ENCODE data around the gene PLEKHA8.

Gene PLEKHA8, protein sequence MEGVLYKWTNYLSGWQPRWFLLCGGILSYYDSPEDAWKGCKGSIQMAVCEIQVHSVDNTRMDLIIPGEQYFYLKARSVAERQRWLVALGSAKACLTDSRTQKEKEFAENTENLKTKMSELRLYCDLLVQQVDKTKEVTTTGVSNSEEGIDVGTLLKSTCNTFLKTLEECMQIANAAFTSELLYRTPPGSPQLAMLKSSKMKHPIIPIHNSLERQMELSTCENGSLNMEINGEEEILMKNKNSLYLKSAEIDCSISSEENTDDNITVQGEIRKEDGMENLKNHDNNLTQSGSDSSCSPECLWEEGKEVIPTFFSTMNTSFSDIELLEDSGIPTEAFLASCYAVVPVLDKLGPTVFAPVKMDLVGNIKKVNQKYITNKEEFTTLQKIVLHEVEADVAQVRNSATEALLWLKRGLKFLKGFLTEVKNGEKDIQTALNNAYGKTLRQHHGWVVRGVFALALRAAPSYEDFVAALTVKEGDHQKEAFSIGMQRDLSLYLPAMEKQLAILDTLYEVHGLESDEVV

DNA sequence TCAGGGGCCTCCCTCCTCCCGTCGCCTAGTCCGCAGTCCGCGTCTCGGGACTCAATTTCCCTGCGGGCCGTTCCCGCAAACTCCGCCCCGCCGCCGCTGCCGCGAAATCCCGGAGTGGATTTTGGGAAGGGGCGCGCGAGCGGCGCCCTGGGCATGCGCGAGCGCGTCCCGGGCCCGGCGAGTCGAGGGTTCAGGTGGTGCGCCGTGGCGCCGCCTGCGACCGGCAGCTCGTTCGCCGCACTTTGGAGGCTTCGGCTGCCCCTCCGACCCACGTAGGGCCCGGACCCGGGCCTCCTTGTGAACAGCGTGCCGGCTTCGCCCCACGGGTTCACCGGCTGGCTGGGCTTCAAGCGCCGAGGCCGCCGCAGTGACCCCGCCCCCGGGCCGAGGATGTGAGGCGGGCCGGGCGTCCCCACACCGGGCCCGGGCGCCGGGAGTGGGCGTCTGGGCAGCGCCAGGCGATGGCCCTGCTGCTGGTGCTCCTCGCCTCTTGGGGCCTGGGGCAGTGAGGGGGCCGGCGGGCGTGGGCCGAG, at the start of gene PLEKHA8:
PLEKHA8 (plus strand) TSS at position 197 of the 533 bp plus-strand sequence. CDS start 351 bp downstream, outside the sequence.
- peak; percentile 59 to 94 (median 72) for DNase-seq (ENCODE audit: low read depth in 3 of 3, low spot score in 1 of 3)

DNA sequence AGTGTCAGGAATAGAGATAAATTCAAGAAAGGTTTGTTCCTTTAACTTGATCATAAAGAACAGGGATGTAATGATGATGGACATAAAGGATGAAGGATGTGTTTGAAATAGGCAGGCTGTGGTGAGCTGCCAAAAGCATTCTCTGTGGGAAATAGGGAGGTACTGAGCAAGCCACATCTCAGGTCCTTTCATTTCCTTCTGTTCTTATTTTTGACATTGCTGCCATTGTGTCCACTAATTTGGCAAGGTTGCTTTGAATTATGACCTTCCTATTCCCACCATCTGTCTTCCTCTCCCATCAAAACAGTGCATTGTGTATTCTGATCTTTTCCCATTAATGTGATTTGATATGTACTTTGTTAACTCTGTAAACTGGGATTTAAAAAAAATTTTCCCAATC, 48.1 kb upstream of the PLEKHA8 start:
- DNase-seq (ENCODE audit: low read depth in 3 of 3, low spot score in 1 of 3) = no peak

DNA sequence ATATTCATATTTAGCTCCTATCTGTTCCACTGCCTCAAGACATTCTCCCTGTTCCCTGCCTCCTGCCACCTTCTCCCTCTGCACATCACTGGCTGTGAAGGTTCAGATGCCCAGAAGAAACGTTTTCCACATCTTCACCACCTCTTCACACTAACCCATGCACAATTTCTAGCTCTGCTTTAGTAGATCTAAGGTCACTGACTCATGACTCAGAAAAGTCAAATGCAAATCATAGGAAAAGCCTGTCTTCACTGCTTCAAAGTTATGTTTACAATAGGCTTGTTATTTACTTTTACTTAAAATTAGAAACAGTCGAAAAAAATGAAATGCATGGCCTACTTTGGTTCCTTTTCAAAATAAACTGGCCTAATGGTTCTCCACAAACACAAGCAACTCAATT, 41.1 kb upstream of the PLEKHA8 start:
- no peak for DNase-seq (ENCODE audit: low read depth in 3 of 3, low spot score in 1 of 3)

DNA sequence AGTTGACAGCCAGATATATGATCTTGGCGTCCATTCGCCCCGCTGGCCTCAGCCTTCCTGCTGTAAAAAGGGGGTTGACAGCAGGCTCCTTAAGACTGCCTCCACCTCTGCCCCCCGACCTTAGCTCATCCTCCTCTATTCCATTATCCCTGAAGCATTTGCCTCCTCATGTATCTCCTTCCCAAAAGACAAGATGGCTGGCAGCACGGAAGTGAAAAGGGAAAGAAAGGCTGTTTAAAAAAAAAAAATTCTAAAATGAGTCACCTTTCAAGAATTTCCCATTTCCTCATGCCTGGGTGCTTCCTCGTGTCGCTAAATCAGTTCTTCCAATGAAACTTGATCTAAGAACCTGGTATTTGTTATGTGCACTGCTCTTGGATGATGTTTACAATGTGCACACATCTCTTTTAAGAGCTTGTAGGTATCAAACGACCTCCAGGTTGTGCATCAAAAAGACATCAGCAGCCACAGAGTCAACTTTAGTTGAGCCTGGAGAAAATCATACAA, 40.3 kb upstream of the PLEKHA8 start:
- no peak for DNase-seq (ENCODE audit: low read depth in 3 of 3, low spot score in 1 of 3)

DNA sequence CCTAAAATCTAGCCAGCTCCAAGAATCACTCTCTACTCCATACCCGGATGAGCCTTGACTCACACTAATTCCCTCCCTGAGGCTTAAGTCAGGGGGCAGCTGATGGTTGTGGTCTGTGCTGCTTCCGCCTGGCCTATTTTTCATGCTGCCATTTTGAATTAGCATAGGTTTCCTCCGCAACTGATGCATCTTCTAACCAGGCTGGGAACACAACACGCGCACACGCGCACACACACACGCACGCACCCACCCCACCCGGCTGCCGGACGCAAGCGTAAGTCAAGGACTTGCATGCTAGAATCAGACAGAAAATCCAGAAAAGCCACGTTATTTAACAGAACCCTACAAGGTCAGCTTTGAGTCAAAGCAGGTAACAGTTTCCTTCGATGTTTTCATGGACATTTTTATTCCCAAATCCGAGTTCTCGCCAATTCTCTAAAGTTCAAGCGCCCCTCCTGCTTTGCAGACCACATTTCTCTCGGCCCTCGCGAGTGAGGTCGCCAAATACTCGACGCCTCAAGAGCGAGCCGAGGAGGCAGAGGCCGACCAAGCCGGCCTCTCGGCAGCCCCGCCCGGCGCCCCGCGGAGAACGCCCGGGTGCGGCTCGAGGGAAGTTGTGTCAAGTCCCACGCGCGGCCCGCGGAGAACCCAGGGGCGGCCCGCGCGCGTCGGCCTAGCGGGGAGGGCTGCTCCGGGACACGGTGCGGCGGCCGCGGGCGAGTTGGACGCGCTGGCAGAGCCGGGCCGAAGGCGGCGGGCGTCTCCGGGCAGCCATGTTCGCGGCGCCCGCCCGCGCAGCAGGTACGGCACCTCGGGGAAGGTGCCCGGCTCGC, 39.6 kb upstream of the PLEKHA8 start:
- peak in 1 of 3 donors; percentile 7 for DNase-seq (ENCODE audit: low read depth in 3 of 3, low spot score in 1 of 3)

DNA sequence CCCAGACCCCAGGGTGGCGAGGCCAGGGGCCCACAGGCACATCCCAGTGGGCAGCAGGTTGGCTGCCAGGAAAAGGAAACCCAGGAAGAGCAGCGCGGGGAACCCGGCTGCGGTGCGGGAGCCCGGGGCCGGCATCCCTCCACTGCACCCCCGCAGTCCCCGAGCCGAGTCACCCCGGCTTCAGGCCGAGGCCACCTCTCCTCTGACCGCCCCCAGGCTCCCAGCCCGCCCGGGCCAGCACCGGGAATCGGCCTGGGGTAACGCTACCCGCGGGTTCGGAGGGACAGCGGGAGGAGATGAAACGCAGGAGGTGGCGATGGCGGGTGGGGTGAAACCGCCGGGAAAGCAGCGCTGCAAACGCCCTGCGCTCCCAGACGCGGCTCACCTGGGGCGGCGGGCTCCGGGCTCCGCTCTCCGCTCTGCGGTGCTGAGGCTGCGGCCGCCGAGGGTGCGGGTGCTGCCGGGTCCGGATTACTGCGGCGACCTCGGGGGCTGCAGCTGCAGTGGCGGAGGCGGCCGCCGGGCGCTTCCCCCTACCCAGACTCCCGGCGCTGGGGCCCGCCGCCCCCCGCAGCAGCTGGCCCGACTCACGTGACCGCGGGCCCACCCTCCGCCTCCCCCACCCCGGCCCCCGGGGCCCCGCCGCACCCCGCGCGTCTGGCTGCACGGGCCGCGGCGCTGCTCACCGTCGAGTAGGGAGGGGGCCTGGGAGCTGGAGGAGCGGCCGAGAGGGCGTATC, 38.8 kb upstream of the PLEKHA8 start, which contains the start of gene SCRN1:
SCRN1 (minus strand) TSS at position 545 of the 739 bp plus-strand sequence. CDS start 20,734 bp downstream, outside the sequence.
- DNase-seq (ENCODE audit: low read depth in 3 of 3, low spot score in 1 of 3) = peak in 1 of 3 donors; percentile 2

DNA sequence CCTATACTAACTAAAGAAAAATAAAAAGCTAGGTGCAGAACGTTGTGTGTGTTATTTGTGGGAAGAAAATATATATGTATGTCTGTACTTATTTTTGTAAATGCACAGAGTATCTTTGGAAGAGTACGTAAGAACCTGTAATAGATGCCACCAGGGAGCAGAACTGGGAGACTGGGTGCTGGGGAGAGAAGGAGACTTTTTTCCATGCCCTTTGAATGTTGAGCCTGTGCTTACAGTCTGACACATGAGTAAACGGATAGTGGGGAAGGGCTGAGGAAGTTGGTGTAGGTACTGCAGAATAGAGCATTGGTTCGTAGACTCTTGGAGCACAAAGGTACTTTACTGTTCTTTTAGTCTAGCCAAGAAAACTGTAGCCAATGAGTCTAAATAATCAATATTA, 37.3 kb upstream of the PLEKHA8 start:
- DNase-seq (ENCODE audit: low read depth in 3 of 3, low spot score in 1 of 3) = no peak

DNA sequence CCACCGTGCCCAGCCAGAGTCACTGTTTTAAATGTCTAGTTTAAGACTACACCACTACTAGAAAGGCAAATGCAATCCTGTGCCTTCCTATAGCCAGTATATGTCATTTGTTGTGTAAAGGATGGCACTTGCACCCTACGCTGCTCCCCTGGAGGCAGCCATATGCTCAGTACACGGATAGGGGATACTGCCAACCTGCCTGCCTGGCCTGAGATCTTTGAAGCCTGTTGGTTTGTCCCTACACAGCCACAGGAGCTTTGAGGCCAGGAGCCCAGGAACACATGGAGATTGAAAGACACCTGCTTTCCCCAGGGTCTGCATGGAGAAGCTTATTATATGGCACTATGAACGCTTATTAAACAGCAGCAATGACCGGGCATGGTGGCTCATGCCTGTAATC, 36.3 kb upstream of the PLEKHA8 start:
- no peak for DNase-seq (ENCODE audit: low read depth in 3 of 3, low spot score in 1 of 3)

DNA sequence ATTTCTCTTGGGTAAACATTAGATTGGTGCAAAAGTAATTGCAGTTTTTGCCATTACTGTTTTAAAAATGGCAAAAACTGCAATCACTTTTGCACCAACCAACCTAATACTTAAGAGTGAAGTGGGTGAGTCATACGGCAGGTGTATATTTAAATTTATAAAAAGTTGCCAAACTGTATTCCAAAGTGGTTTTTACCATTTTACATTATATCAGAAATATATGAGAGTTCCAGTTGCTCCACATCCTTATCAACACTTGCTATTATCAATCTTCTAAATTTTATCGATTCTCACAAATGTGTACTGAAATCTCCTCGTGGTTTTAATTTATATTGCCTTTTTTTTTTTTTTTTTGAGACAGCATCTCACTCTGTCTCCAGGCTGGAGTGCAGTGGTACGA, 35.1 kb upstream of the PLEKHA8 start:
- DNase-seq (ENCODE audit: low read depth in 3 of 3, low spot score in 1 of 3) = no peak

DNA sequence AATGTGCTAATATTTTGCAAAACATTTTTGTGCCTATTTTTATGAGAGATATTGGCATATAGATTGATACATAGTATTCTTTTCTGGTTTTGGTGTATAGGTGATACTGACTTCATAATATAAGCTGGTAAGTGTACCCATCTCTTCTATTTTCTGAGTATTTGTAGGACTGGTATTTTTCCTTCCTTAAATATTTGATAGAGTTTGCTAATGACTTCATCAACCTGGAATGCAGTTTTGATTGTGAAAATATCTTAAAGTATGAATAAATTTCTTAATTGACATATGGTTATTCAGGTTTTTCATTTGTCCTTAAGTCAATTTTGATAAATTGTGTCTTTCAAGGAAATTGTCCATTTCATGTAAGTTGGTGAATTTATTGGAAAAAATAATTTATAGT, 32.6 kb upstream of the PLEKHA8 start:
- DNase-seq (ENCODE audit: low read depth in 3 of 3, low spot score in 1 of 3) = no peak

DNA sequence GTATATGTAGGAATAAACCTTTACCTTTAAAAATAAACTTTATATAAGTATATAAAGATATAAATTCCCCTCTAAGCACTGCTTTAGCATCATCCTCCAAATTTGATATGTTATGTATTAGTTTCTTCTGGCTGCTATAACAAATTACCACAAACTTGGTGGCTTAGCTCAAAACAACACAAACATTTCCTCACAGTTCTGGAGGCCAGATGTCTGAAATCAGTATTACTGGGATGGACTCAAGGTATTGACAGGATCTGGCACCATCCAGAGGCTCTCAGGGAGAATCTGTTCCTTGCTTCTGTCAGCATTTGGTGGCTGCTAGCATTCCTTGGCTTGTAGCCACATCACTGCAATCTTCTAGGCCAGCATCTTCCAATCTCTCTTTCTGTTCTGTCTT, 31.9 kb upstream of the PLEKHA8 start:
- DNase-seq (ENCODE audit: low read depth in 3 of 3, low spot score in 1 of 3) = no peak

DNA sequence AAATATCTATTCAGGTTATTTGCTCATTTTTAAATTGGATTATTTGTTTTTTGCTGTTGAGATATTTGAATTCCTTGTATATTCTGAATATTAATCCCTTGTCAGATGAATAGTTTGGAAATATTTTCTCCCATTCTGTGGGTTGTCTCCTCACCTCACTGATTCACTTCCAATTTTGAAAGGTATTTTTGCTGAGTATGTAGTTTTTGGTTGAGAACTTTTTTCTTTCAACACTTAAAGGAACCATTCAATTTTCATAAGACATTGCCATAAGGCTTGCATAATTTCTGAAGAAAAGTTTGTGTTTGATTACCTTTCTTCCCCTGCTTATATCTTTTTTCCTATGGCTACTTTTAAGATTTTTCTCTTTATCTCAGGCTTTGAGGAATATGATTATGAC, 29.7 kb upstream of the PLEKHA8 start:
- no peak for DNase-seq (ENCODE audit: low read depth in 3 of 3, low spot score in 1 of 3)

DNA sequence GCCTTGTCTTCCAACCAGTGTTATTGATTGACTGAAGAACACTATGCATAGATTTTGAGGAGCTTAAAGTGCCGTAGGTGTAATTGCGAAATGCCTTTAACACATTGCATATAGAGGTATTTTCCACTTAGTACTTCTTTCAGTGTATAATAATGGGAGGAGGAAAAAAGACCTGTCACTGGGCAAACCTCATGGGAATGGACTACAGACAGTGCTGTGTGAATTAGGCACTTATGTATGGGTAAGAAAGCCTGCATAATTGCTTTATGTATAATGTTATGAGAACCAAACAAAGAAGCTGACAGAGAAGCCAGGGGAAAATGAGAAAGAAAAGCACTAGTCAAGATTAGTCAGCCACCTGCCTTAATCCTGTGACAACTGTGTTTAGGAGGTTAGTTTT, 26.2 kb upstream of the PLEKHA8 start:
- DNase-seq (ENCODE audit: low read depth in 3 of 3, low spot score in 1 of 3) = no peak

DNA sequence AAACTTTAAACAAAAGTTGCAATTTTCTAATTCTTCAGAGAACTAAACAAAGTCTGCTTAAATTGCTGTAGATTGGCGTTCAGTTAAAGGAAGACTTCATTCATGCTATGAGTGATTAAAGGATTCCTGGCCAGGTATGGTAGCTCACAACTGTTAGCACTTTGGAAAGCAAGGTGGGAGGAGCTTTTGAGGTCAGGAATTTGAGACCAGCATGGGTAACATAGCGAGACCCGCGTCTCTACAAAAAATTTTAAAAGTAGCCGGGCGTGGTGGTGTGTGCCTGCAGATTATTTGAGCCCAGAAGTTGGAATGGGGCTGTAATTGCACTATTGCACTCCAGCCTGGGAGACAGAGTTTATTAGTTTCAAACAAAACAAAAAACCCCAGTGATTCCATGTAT, 25.1 kb upstream of the PLEKHA8 start:
- DNase-seq (ENCODE audit: low read depth in 3 of 3, low spot score in 1 of 3) = no peak

DNA sequence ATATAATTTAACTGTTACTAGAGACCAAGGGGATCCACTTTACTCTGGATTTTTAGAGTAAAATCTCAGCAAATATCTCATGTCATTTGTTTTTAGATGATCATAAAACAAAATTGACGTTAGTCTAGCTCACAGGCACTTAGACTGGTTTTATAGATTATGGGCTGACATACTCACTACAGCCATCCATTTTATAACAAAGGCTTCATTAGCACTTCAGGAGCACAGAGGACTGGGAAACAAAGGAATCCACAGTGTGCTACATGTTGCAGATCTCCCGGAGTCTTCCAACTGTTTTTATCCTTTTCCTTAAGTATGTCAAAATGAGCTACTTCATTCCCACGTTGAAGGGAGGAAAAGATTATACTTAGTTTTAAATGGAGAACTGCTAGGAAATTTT, 22.7 kb upstream of the PLEKHA8 start:
- DNase-seq (ENCODE audit: low read depth in 3 of 3, low spot score in 1 of 3) = no peak

DNA sequence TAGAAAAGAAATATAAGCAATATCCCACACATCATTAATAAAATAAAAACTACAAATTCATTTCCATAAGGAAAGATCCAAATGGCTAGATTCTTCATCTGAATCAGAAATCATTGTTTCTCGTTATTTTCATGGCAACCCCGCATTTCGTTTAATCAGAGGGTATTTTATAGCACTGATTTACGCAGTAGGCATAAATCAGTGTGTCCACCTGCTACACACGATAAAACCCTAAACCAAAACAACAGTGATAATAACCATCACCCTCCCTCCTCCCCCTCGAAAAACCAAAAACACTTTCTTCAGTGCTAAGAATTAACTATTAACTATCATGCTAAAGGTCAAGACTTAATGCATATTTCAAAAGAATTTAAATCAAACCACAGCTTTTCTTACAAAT, 18.2 kb upstream of the PLEKHA8 start:
- DNase-seq (ENCODE audit: low read depth in 3 of 3, low spot score in 1 of 3) = no peak

DNA sequence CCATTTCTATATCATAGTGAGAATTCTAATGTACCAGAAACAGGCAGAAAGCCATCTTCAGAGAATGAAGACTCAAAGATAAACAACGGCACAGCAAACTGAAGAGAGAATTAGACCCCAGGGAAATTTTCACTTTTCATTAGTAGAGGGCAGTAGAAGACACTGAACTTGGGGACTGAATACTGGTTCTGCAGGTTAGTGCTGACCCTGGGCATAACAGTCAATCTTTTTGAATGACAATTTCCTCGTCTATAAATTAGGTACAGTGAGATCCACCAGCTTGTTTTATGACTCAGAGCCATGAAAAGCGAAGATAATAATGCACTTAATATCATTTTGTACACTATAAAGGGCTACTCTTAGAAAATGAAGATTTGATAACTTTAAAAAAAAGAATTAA, 15.5 kb upstream of the PLEKHA8 start:
- DNase-seq (ENCODE audit: low read depth in 3 of 3, low spot score in 1 of 3) = no peak

DNA sequence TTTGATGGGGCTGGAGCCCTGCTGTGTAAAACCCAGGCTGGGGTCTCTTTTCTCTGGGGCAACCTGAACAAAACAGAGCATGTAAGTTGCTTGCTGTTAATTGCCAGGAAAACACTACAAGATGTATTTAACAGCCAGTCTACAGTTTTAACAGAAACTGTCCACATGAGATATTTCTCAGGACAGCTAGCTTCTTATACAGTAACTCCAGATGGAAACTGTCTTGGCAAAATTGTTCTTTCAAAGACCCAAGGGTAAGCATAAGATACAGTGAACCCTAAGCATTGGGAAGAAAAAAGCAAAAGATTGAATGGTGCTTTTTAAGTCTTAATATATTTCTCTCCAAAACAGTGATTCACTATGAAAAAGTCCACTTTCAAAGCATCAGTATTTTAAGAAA, 9.8 kb upstream of the PLEKHA8 start:
- DNase-seq (ENCODE audit: low read depth in 3 of 3, low spot score in 1 of 3) = no peak

DNA sequence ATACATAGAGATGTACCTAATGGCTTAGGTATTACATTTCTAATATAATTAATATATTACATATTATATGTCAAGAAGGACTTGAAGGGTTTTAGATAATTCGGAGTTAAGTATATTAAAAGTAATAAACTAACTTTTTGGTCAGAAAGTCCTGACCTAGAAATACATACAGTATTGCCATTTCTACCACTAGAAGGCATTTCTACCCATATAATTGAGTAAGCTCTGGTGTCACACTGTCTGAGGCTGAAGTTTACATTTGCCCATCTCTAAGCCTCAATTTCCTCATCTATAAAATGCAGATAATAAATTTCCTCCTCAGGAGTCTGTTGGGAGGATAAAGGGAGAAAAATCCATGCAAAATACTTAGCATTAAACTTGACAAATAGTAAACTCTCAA, 8.8 kb upstream of the PLEKHA8 start:
- DNase-seq (ENCODE audit: low read depth in 3 of 3, low spot score in 1 of 3) = no peak

DNA sequence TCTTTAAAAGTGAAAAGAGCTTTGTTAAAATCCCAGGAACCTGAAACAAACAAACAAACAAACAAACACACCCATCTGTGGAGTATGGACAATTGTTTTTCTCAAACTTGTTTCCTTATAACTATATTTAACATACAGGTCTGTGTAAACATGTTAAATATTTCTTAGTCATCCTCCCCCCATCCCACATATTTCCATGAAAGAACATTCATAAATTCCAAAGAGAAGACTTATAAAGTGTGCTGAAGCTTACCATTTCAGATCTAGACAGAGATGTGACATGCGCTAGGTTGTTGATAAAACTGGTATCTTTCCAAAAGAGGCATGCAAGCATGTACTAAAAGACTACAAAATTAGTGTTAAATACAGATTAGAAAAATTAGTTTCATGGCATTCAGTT, 8.3 kb upstream of the PLEKHA8 start:
- DNase-seq (ENCODE audit: low read depth in 3 of 3, low spot score in 1 of 3) = no peak

DNA sequence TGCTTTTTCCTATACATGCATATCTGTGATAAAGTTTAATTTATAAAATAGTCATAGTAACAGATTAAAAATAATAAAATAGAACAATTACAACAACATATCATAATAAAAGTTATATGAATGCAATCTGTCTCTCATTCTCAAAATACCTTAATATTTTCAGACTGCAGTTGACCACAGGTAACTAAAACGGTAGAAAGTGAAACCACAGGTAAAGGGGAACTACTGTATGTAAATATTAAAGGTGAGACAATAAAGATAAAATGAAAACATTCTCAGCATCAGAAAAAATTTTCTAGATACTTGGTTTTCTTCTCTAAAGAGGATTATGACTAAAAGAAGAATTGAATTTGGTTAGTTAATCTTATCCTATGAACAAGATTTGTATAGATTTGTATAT, 7.7 kb upstream of the PLEKHA8 start:
- no peak for DNase-seq (ENCODE audit: low read depth in 3 of 3, low spot score in 1 of 3)
